Astrocyte (in vitro differentiated cells and primary cell): ENCODE data around the gene TSPEAR.

Experiments used
- CTCF ChIP-seq: IDR thresholded peaks from 2 replicates; pipeline ENCODE4 v1.5.1; 2011; ENCODE audit warnings: low read depth, mild to moderate bottlenecking, inconsistent platforms, low read length, moderate library complexity; ENCODE audit not compliant: insufficient read depth
- EZH2 ChIP-seq: IDR thresholded peaks from 2 replicates; pipeline ENCODE4 v1.6.1; 2012; ENCODE audit warnings: mild to moderate bottlenecking, low read length, inconsistent platforms; ENCODE audit not compliant: insufficient read depth

GRCh38 chr21:44461464-44462001, 249.8 kb downstream of the TSPEAR start:
- TF ChIP-seq CTCF (no peak), EZH2 (no peak)
